HCT116 (cell line): ENCODE measurements around the gene FRMD4B.

Experiments used
- CEBPB ChIP-seq: IDR thresholded peaks from 2 replicates; pipeline ENCODE4 v1.6.1; 2012; ENCODE audit warnings: low read depth
- EGR1 ChIP-seq: IDR thresholded peaks from 2 replicates; pipeline ENCODE4 v1.6.1; 2012; ENCODE audit warnings: low read depth
- EZH2 ChIP-seq: fragments of 200-600 bp; sonication (generic); IDR thresholded peaks from 2 replicates; pipeline ENCODE4 v1.6.1; 2017; ENCODE audit warnings: antibody characterized with exemption, mixed run types
- EZH2phosphoT487 ChIP-seq: fragments of 200-600 bp; IDR thresholded peaks from 2 replicates; pipeline ENCODE4 v1.6.1; 2018; ENCODE audit warnings: antibody characterized with exemption, borderline replicate concordance
- FOSL1 ChIP-seq: IDR thresholded peaks from 2 replicates; pipeline ENCODE4 v1.6.1; 2012; ENCODE audit warnings: low read depth
- POLR2A ChIP-seq: IDR thresholded peaks from 2 replicates; pipeline ENCODE4 v1.7.0; 2011; ENCODE audit warnings: borderline replicate concordance; ENCODE audit not compliant: insufficient read depth, insufficient read length; ENCODE audit errors: extremely low read depth
- POLR2AphosphoS5 ChIP-seq: IDR thresholded peaks from 2 replicates; pipeline ENCODE4 v1.6.1; 2011; ENCODE audit warnings: mild to moderate bottlenecking, low read depth, low read length, moderate library complexity
- TCF7L2 ChIP-seq: IDR thresholded peaks from 2 replicates; pipeline ENCODE4 v1.7.0; 2011; ENCODE audit warnings: borderline replicate concordance, inconsistent platforms; ENCODE audit not compliant: insufficient read depth, insufficient read length; ENCODE audit errors: extremely low read depth
- ZNF274 ChIP-seq: fragments of 200-500 bp; sonication (Bioruptor generic); IDR thresholded peaks from 2 replicates; pipeline ENCODE4 v1.6.1; 2014; ENCODE audit warnings: mild to moderate bottlenecking, low read depth, low read length, inconsistent platforms
- TF ChIP-seq, protein P1 (sequence below), 3 experiments: fragments of 200-600 bp in 1 of 3; sonication (generic) in 1 of 3; IDR thresholded peaks in 2 of 3; conservative IDR thresholded peaks in 1 of 3; 2 replicates each; pipeline ENCODE4 v1.5.1; 2012 to 2017; ENCODE audit warnings: low read depth in 2 of 3, low read length in 2 of 3, antibody characterized with exemption in 1 of 3, borderline replicate concordance in 1 of 3, control low read depth in 1 of 3, mild to moderate bottlenecking in 1 of 3, mixed read lengths in 1 of 3, mixed run types in 1 of 3, moderate library complexity in 1 of 3; ENCODE audit not compliant: insufficient read depth in 1 of 3
- TF ChIP-seq, protein P2 (sequence below): IDR thresholded peaks from 2 replicates; pipeline ENCODE4 v1.6.1; 2012; ENCODE audit warnings: low read depth
- TF ChIP-seq, protein P3 (sequence below): IDR thresholded peaks from 2 replicates; pipeline ENCODE4 v1.6.1; 2011; ENCODE audit warnings: mild to moderate bottlenecking, low read length, moderate library complexity; ENCODE audit not compliant: insufficient replicate concordance; ENCODE audit errors: extremely low read depth
- TF ChIP-seq, protein P4 (sequence below): IDR thresholded peaks from 2 replicates; pipeline ENCODE4 v1.6.1; 2012

DNA sequence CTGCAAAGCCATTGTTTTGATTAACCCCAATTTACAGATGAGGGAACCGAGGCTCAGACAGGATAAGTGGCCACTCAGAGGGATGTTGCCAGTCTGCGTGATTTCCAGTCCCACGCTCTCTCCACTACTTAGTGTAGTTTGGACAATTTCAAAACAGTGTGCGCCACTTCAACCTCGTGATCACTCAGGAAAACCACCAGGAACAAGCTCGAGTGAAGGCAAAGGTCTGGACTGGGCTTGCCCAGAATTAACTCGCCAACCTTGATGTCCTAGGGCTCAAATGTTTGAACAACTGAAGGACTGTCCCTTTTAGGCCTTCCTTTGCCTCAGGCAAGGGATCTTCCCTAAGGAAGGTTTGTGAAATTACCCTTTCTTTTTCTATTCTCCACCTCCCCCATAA lies 139.3 kb downstream of the FRMD4B start:
- TF ChIP-seq POLR2A: no peak
- TF ChIP-seq, protein P1, sequence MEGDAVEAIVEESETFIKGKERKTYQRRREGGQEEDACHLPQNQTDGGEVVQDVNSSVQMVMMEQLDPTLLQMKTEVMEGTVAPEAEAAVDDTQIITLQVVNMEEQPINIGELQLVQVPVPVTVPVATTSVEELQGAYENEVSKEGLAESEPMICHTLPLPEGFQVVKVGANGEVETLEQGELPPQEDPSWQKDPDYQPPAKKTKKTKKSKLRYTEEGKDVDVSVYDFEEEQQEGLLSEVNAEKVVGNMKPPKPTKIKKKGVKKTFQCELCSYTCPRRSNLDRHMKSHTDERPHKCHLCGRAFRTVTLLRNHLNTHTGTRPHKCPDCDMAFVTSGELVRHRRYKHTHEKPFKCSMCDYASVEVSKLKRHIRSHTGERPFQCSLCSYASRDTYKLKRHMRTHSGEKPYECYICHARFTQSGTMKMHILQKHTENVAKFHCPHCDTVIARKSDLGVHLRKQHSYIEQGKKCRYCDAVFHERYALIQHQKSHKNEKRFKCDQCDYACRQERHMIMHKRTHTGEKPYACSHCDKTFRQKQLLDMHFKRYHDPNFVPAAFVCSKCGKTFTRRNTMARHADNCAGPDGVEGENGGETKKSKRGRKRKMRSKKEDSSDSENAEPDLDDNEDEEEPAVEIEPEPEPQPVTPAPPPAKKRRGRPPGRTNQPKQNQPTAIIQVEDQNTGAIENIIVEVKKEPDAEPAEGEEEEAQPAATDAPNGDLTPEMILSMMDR (IDR thresholded peaks at IDR 0.05 in 2 of 3, conservative IDR thresholded peaks at IDR 0.05 in 1 of 3; ENCODE audit: borderline replicate concordance in 1 of 3, insufficient read depth in 1 of 3, low read depth in 2 of 3, low read length in 2 of 3): no peak
- TF ChIP-seq ZNF274: no peak
- TF ChIP-seq EZH2: no peak
- TF ChIP-seq, protein P2, sequence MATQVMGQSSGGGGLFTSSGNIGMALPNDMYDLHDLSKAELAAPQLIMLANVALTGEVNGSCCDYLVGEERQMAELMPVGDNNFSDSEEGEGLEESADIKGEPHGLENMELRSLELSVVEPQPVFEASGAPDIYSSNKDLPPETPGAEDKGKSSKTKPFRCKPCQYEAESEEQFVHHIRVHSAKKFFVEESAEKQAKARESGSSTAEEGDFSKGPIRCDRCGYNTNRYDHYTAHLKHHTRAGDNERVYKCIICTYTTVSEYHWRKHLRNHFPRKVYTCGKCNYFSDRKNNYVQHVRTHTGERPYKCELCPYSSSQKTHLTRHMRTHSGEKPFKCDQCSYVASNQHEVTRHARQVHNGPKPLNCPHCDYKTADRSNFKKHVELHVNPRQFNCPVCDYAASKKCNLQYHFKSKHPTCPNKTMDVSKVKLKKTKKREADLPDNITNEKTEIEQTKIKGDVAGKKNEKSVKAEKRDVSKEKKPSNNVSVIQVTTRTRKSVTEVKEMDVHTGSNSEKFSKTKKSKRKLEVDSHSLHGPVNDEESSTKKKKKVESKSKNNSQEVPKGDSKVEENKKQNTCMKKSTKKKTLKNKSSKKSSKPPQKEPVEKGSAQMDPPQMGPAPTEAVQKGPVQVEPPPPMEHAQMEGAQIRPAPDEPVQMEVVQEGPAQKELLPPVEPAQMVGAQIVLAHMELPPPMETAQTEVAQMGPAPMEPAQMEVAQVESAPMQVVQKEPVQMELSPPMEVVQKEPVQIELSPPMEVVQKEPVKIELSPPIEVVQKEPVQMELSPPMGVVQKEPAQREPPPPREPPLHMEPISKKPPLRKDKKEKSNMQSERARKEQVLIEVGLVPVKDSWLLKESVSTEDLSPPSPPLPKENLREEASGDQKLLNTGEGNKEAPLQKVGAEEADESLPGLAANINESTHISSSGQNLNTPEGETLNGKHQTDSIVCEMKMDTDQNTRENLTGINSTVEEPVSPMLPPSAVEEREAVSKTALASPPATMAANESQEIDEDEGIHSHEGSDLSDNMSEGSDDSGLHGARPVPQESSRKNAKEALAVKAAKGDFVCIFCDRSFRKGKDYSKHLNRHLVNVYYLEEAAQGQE: no peak
- TF ChIP-seq, protein P3, sequence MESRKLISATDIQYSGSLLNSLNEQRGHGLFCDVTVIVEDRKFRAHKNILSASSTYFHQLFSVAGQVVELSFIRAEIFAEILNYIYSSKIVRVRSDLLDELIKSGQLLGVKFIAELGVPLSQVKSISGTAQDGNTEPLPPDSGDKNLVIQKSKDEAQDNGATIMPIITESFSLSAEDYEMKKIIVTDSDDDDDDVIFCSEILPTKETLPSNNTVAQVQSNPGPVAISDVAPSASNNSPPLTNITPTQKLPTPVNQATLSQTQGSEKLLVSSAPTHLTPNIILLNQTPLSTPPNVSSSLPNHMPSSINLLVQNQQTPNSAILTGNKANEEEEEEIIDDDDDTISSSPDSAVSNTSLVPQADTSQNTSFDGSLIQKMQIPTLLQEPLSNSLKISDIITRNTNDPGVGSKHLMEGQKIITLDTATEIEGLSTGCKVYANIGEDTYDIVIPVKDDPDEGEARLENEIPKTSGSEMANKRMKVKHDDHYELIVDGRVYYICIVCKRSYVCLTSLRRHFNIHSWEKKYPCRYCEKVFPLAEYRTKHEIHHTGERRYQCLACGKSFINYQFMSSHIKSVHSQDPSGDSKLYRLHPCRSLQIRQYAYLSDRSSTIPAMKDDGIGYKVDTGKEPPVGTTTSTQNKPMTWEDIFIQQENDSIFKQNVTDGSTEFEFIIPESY: no peak
- no peak for TF ChIP-seq POLR2AphosphoS5
- TF ChIP-seq CEBPB: no peak
- no peak for TF ChIP-seq EGR1
- no peak for TF ChIP-seq TCF7L2
- TF ChIP-seq EZH2phosphoT487: no peak
- no peak for TF ChIP-seq FOSL1
- TF ChIP-seq, protein P4, sequence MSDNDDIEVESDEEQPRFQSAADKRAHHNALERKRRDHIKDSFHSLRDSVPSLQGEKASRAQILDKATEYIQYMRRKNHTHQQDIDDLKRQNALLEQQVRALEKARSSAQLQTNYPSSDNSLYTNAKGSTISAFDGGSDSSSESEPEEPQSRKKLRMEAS: no peak
